ENCODE data around the gene F5. TPM values are rescaled to one million over a fixed set of nuclear protein-coding genes. Genes with fewer than 3 reads are reported as not detected.

Gene F5
- total and polyA plus RNA-seq, 2 of the 13 experiments (the other 11 are each of a cell fraction or from before 2014, with no cell fraction given): 38.3 to 64.0 TPM

GRCh38 chr1:169494343-169494742 is 91.9 kb downstream of the F5 start (continued):
- no peak for TF ChIP-seq NR1H2 (CRISPR knock-in tag; IDR thresholded peaks at IDR 0.05; ENCODE audit: borderline replicate concordance, low read depth)
- TF ChIP-seq ESRRA (CRISPR knock-in tag; IDR thresholded peaks at IDR 0.05; ENCODE audit: low read depth): no peak
- no peak for TF ChIP-seq BATF2 (CRISPR knock-in tag; IDR thresholded peaks at IDR 0.05)
- TF ChIP-seq ZNF335 (CRISPR knock-in tag; IDR thresholded peaks at IDR 0.05): no peak
- TF ChIP-seq ZNF367 (CRISPR knock-in tag; IDR thresholded peaks at IDR 0.05; ENCODE audit: borderline replicate concordance): no peak

DNA sequence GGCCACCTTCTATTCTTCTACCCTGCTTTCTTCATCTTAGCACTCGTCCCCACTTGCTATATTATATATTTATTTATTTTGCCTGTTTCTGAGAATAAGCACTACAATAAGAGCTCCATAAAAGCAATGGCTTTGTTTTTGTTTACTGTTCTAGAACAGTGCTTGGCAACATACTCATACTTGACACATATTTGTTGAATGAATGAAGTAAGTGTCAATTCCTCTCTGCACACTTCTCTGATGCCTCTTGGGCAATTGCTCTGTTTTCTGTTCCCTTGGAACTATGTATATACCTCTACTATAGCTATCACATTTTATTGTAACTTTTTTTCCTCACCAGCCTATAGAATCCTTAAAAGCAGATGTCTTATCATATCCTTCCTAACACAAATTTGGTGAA is 93.0 kb downstream of the F5 start:
- DNase-seq (ENCODE audit: low spot score) (no peak), ATAC-seq (no peak), FAIRE-seq (no peak)
- no peaks in the 10 kb centered on the region for H3K27me3 ChIP-seq (ENCODE audit: control insufficient read depth in 1 of 2, insufficient read depth in 2 of 2, low read length in 2 of 2)
- peaks cover 32% of the 10 kb centered on the region for H3K4me1 ChIP-seq (ENCODE audit: insufficient read depth, low read length)
- H3K9me3 ChIP-seq (ENCODE audit: low read length): no peaks in the 10 kb centered on the region
- no TSS peak for BruUV-seq (replicated peaks)
- in situ Hi-C loops (cut with HindIII; ENCODE audit: extremely low pct_ligation_motif_present, low pct_unique_long_range_greater_than_20kb) (no loop called here), intact Hi-C loops (cut with micrococcal nuclease; ENCODE audit: unreplicated experiment) (no loop called here)
- no peak overlapping the region for H3K9ac ChIP-seq (ENCODE audit: insufficient read depth, low read depth, low read length)
- H3K79me2 ChIP-seq (ENCODE audit: insufficient read depth, low read length): no peaks in the 10 kb centered on the region
- H3K4me2 ChIP-seq (ENCODE audit: low read depth, low read length): no peak overlapping the region
- no peak overlapping the region for H2AFZ ChIP-seq (ENCODE audit: low read length)
- no peaks in the 10 kb centered on the region; the same call in 1 of the 2 replicates for H4K20me1 ChIP-seq (ENCODE audit: insufficient read depth, low read length)
- no peaks in the 10 kb centered on the region for H3K36me3 ChIP-seq (replicated peaks in 1 of 2; ENCODE audit: control insufficient read depth in 1 of 2, insufficient read depth in 2 of 2, low read length in 2 of 2)
- 83% methylated on average over 1 of the region's 1 CpG for WGBS (ENCODE audit: low lambda C conversion rate)
- no peak overlapping the region for H3K27ac ChIP-seq (ENCODE audit: extremely low read length, insufficient read depth, low read length)
- TF ChIP-seq WIZ (CRISPR knock-in tag; IDR thresholded peaks at IDR 0.05) (no peak), CHCHD3 (CRISPR knock-in tag; IDR thresholded peaks at IDR 0.05) (no peak), KLF15 (CRISPR knock-in tag; IDR thresholded peaks at IDR 0.05; ENCODE audit: borderline replicate concordance) (no peak), RCOR2 (CRISPR knock-in tag; IDR thresholded peaks at IDR 0.05) (no peak), POLR2G (IDR thresholded peaks at IDR 0.05; ENCODE audit: low read depth, low read length) (no peak)
- no peak overlapping the region for H3K4me3 ChIP-seq (replicated peaks in 1 of 3; ENCODE audit: insufficient read depth in 1 of 3, low read depth in 2 of 3, low read length in 3 of 3)
- CTCF ChIA-PET (ENCODE audit: low intra/inter-chr PET ratio, low total read pairs): no interaction called here
- POLR2A ChIA-PET: interaction anchor here (1.2 kb wide), 1 partner anchor 15 kb away, joined by 3 read pairs; no protein-coding TSS in a partner anchor

Data from HepG2 (cell line).